Measurements from ENCODE around the gene HHATL.

DNA sequence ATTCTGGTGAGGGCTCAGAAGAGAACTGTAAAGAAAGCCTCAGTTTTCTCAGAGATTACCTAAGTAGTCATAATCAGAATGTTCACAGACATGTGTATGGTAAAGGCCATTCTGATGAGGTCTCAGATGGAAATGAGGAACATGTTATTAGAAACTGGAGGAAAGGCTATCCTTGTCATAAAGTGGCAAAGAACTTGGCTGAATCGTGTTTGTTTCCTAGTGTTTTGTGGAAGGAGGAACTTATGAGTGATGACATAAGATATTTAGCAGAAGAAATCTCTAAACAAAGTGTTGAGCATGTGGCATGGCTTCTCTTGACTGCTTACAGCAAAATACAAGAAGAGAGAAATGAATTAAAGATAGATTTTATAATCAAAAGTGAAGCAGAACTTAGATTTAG lies 30.1 kb downstream of the HHATL start:
- TF ChIP-seq, protein P1, sequence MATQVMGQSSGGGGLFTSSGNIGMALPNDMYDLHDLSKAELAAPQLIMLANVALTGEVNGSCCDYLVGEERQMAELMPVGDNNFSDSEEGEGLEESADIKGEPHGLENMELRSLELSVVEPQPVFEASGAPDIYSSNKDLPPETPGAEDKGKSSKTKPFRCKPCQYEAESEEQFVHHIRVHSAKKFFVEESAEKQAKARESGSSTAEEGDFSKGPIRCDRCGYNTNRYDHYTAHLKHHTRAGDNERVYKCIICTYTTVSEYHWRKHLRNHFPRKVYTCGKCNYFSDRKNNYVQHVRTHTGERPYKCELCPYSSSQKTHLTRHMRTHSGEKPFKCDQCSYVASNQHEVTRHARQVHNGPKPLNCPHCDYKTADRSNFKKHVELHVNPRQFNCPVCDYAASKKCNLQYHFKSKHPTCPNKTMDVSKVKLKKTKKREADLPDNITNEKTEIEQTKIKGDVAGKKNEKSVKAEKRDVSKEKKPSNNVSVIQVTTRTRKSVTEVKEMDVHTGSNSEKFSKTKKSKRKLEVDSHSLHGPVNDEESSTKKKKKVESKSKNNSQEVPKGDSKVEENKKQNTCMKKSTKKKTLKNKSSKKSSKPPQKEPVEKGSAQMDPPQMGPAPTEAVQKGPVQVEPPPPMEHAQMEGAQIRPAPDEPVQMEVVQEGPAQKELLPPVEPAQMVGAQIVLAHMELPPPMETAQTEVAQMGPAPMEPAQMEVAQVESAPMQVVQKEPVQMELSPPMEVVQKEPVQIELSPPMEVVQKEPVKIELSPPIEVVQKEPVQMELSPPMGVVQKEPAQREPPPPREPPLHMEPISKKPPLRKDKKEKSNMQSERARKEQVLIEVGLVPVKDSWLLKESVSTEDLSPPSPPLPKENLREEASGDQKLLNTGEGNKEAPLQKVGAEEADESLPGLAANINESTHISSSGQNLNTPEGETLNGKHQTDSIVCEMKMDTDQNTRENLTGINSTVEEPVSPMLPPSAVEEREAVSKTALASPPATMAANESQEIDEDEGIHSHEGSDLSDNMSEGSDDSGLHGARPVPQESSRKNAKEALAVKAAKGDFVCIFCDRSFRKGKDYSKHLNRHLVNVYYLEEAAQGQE (IDR thresholded peaks at IDR 0.05; ENCODE audit: insufficient read depth in 1 of 2, low read depth in 2 of 2, low read length in 1 of 2): no peak
- TF ChIP-seq, protein P2, sequence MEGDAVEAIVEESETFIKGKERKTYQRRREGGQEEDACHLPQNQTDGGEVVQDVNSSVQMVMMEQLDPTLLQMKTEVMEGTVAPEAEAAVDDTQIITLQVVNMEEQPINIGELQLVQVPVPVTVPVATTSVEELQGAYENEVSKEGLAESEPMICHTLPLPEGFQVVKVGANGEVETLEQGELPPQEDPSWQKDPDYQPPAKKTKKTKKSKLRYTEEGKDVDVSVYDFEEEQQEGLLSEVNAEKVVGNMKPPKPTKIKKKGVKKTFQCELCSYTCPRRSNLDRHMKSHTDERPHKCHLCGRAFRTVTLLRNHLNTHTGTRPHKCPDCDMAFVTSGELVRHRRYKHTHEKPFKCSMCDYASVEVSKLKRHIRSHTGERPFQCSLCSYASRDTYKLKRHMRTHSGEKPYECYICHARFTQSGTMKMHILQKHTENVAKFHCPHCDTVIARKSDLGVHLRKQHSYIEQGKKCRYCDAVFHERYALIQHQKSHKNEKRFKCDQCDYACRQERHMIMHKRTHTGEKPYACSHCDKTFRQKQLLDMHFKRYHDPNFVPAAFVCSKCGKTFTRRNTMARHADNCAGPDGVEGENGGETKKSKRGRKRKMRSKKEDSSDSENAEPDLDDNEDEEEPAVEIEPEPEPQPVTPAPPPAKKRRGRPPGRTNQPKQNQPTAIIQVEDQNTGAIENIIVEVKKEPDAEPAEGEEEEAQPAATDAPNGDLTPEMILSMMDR (IDR thresholded peaks at IDR 0.05): no peak
- TF ChIP-seq POLR2AphosphoS5 (IDR thresholded peaks at IDR 0.05; ENCODE audit: low read depth, low read length) (no peak), SIN3A (IDR thresholded peaks at IDR 0.05; ENCODE audit: borderline replicate concordance, insufficient read depth, low read depth, low read length) (no peak), TCF7L2 (IDR thresholded peaks at IDR 0.05; ENCODE audit: low read depth, low read length) (no peak)

All from Panc1 (cell line).